Stimulated activated CD4-positive, alpha-beta T cell treated with anti-CD3 and anti-CD28 coated beads, TNF-alpha, amount 100 ng/mL, for 4 hours (primary cell): ENCODE results near the gene EEIG2.
A peak's percentile ranks its signal among the peaks of the same experiment; 100 is the strongest.
"Not testable (repeated sequence)": the region's sequence is repeated elsewhere in the genome, so short reads cannot be mapped to it uniquely, and the experiment has no call there.

Source experiments
- DNase-seq, 3 experiments: peaks; one replicate each; pipeline ENCODE4 v3.0.0-alpha.2; 2020; ENCODE audit warnings: low read depth in 3 of 3

EEIG2 gene

DNA sequence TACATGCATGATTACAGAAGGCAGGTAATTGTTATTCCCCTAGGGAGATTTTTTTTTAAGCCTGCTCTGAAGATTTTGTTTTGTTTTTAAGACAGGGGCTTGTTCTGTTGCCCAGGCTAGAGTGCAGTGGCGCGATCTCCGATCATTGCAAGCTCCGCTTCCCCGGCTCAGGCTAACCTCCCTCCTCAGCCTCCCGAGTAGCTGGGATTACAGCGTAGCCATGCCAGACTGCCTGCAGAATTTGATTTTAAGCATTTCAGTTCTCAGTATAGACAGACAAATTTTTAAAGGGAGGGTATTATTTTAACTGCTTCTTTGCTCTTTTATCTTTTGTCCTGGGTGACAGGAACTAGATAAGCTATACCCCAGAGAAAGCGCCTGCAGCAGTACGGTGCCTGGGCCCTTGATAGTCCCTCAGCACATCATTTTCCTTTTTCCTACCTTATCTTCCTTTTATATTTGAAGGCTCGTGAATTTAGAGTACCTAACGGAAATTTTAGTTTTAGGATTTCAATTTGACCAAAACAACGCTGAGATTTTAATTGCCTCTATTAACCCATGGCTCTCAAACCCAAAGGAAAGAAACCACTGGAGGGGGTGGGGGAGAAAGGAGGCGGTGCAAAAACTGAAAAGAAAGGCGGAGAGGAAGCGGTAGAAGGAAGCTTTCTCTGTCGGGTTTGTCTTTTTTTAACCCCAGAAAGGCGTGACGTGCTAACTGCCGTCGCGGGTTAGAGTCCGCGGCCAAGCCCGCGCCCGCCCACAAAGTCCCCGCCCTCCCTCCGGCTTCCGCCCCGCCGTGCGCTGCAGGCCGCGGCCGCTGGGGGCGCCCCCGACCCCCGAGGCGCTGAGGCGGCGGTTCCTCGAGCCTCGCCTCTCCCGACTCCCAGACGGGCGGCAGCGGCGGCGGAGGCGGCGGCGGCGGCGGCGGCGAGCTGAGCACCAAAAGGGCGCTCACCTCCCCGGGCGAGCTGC is at the start of gene EEIG2:
TSS of gene EEIG2 (plus strand) at position 886 of the 972 bp plus-strand sequence. CDS start 329 bp downstream, outside the sequence.
- peak; percentile 75 to 90 (median 83) for DNase-seq

DNA sequence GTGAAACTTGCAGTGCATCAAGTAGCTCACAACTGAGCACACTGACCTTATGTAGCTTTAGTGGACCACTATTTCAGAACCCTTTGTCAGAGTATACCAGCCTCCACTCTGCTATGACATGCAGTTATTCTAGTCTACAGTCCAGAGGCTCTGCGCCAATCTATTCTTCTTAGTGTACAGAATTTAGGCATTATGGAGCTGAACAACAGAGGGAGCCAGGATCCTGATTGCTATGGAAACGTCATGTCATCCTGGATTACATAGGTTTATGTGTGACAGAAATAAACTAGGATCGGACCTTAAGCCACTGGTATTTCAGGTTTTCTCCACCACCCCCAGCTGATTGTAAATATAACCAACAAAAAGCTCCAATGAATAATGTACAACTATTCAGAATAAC is 48.1 kb upstream of the EEIG2 start:
- DNase-seq, result no peak

DNA sequence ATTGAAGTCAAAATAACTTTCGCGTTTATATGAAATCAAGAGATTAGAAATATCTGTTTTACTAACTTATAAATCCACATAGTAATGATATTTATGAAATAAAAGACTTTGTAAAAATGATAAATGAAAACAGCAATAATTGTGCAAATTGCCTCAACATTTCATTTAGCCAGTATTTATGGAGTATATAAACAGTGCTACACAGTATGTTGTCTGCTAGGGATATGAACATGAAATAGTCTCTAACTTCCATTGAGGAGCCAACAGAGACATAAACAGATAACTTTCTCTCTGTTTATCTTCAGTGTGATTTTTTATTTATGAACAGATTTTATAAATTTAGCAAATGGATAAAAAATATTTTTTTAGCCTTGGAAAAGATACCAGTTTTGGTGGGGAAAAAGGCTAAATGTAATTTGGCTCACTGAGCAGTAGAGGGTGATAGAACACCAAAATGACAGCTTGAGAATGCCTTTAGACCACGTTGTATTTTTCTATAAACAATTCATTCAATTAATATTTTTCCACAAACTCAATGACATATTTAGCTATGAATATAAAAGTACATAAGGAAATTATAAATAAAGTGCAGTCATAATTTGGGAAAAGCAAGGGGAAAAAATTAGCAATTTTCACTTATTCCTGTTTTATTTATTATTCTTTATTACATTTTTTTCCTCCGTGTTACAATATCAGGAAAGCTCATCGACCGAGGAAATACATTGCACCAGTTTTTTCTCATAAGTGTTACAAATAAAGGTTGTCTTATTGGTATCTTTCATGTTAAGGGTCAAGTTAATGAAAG is 47.5 kb upstream of the EEIG2 start:
- DNase-seq, result no peak

DNA sequence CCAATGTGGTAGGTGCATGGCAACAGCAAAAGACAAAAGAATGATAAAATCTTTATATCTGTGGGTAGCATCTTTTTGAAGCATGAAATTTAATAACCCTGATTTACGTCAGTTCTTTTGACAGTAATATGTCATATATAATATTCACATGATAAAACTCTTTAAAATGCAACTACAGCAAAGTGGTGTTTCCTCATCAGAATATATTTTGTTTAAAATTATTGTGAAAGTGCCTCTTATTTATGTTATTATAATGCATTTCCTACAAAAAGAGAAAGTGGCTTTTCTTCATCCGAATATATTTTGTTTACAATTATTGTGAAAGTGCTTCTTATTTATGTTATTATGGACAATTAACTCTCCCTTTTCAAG is 46.9 kb upstream of the EEIG2 start:
- DNase-seq, result no peak

DNA sequence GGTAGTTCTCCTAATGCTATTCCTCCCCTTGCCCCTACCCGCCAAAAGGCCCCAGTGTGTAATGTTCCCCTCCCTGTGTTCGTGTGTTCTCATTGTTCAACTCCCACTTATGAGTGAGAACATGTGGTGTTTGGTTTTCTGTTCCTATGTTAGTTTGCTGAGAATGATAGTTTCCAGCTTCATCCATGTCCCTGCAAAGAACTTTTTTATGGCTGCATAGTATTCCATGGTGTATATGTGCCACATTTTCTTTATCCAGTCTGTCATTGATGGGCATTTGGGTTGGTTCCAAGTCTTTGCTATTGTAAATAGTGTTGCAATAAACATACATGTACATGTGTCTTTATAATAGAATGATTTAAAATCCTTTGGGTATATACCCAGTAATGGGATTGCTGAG is 46.0 kb upstream of the EEIG2 start:
- DNase-seq, result not testable (repeated sequence)

DNA sequence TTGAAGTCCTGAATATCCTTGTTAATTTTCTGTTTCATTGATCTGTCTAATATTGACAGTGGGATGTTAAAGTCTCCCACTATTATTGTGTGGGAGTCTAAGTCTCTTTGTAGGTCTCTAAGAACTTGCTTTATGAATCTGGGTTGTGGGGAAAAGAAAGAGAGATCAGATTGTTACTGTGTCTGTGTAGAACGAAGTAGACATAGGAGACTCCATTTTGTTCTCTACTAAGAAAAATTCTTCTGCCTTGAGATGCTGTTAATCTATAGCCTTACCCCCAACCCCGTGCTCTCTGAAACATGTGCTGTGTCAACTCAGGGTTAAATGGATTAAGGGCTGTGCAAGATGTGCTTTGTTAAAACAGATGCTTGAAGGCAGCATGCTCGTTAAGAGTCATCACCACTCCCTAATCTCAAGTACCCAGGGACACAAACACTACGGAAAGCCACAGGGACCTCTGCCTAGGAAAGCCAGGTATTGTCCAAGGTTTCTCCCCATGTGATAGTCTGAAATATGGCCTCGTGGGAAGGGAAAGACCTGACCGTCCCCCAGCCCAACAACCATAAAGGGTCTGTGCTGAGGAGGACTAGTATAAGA is 42.5 kb upstream of the EEIG2 start:
- DNase-seq, result not testable (repeated sequence)

DNA sequence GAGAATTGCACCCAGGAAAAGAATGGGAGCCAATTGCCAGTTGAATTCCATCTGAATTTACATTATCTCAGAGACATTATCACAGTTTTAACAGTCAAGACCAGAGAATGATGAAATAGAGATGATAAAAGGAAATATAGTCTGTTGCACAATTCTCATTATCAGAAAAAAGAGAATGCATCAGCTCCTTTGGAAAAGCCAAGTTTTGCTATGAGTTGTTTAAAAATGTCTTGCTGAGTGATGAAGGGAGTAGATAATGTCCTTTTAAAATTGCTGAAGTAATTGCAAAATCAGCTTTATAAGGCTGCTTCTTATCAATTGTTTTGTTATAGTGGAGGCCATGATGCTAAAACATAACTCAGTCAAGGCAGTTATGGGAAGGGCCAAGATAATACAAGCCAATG is 37.9 kb upstream of the EEIG2 start:
- DNase-seq, result no peak

DNA sequence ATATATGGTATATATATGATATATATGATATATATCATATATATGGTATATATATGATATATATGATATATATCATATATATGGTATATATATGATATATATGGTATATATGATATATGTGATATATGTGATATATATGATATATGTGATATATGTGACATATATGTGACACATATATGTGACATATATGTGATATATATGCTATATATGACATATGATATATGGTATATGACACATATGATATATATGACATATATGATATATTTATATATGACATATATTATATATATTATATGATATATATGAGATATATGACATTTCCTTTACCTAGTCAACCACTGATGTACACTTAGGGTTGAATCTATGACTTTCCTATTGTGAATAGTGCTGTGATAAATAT is 36.1 kb upstream of the EEIG2 start:
- no peak for DNase-seq

DNA sequence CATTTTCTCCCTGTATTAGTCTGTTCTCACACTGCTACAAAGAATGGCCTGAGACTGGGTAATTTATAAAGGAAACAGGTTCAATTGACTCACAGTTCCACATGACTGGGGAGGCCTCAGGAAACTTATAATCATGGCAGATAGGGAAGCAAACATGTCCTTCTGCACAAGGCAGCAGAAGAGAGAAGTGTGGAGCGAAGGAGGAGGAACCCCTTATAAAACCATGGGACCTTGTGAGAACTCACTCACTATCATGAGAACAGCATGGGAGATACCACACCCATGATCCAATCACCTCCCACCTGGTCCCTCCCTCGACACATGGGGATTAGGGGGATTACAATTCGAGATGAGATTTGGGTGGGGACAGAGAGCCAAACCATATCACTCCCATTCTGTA is 35.2 kb upstream of the EEIG2 start:
- DNase-seq, result no peak

DNA sequence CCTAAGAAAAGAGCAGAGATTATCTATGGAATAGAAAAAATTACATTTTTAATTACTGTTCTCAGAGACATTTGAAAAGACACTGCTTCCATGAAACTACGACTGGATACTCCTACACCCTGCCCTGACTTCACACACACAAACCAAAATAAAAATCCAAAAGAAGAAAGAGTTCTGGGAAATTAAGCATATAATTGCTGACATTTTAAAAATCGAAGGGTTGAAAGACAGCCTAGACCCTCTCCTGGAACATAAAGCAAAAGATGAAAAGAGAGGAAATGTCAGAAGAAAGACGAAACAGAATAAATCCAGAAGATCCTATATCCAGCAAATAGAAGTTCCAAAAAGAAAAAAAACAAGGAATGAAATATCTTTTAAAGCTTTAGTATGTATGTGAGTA is 32.8 kb upstream of the EEIG2 start:
- no peak for DNase-seq

DNA sequence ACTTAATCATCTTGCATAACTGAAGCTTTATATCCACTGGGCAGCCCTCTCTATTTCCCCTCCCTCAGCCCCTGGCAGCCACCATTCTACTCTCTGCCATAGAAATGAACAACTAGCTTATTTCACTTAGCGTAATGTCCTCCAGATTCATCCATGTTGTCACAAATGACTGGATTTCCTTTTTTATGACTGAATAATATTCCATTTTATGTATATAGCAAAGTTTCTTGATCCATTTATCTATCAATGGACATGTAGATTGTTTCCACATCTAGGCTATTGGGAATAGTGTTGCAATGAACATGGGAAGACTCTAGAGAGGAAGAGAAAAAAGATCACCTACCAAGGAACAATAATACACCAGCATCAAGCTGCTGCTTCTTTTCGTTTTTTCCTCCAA is 32.1 kb upstream of the EEIG2 start:
- DNase-seq, result no peak

DNA sequence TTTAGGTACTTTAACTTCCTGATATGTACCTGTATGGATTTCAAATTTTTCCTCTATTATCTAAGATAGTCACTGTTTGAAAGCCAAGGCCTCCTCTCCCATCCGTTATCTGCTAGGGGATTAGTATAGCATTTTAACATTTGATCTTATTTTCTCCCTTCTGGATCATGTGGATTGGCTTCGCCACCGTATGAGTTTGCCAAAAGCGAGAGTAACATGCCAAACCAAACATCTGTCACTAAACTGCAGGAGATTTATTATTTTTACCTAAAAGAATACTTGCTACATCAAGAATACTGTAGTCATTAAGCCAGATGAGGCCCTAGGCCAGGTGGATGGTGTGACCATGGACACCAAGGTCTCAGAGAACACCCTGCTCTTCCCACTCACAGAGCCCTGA is 28.5 kb upstream of the EEIG2 start:
- no peak for DNase-seq

DNA sequence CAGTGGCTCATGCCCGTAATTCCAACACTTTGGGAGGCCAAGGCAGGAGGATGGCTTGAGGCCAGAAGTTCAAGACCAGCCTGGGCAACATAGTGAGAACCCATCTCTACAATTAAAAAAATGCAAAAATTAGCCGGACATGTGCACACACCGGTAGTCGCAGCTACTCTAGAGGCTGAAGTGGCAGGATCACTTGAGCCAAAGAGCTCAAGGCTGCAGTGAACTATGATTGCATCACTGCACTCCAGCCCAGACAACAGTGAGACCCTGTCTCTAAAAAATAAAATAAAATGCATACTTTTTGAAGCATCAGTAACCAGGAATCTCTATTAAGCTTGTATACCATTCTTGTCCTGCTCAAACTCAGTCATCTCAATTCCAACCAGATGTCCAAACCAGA is 27.2 kb upstream of the EEIG2 start:
- no peak for DNase-seq

DNA sequence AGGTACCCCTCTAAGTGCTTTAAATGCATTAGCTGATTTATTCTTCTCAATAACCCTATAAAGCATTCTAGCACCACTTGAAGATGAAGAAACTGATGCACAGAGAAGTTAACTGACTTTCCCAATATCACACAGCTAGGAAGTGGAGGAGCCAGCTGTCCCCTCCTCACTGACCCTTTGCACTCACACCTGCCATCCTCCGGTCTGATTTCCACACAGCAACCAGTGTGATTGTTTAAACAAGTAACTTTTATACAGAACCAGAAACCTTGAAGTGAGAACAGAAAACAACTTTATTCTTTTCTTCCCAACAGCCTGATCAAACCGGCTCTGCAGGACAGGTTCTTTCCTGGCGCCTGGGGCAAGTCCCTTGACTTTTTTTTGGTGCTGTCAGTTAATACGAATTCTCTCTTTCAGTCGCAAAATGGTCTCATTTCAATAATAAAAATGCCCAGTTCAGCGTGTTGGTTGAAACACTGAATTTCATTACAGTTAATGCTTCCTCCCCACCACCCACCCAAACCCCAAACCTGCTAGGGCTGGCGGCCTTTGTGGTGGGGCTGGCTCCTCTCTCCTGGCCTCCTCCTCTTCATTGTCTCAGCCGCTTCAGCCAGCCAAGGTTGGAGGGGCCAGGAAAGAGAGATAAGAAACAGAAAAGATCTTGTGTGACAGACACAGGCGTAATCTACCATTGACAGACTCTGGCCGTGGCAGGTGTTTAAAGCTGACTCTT is 26.4 kb upstream of the EEIG2 start:
- DNase-seq, result no peak

DNA sequence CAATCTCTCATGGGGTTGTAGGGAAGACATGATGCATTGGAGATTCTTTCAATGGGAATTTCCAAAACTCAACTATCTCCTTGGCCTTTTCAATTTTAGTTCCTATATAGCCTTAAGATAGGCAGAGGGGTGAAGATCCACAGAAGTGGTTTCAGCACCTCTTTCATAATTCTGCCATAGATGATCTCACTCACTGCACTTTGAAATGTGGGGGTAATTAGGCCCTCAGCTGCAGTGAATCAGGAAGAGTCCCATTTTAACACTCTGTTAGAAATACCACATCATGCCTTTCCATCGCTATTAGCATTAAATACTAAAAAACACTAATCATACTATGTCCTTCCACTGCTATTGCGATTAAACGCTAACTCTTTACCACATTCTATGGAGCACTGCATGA is 25.1 kb upstream of the EEIG2 start:
- DNase-seq, result no peak

DNA sequence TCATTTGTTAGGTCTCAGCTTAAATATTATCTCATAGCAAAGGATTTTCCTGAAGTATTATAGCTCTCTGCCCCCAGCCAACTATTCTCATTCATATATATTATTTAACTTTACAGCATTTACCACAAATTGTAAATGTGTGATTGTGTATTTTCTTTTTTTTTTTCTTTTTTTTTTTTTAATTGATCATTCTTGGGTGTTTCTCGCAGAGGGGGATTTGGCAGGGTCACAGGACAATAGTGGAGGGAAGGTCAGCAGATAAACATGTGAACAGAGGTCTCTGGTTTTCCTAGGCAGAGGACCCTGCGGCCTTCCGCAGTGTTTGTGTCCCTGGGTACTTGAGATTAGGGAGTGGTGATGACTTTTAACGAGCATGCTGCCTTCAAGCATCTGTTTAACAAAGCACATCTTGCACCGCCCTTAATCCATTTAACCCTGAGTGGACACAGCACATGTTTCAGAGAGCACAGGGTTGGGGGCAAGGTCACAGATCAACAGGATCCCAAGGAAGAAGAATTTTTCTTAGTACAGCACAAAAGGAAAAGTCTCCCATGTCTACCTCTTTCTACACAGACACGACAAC is 24.5 kb upstream of the EEIG2 start:
- not testable (repeated sequence) for DNase-seq

DNA sequence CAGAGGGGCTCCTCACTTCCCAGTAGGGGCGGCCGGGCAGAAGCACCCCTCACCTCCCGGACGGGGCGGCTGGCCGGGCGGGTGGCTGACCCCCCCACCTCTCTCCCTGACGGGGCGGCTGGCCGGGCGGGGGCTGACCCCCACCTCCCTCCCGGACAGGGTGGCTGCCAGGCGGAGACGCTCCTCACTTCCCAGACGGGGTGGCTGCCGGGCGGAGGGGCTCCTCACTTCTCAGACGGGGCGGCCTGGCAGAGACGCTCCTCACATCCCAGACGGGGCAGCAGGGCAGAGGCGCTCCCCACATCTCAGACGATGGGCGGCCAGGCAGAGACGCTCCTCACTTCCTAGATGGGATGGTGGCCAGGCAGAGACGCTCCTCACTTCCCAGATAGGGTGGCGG is 23.9 kb upstream of the EEIG2 start:
- not testable (repeated sequence) for DNase-seq

DNA sequence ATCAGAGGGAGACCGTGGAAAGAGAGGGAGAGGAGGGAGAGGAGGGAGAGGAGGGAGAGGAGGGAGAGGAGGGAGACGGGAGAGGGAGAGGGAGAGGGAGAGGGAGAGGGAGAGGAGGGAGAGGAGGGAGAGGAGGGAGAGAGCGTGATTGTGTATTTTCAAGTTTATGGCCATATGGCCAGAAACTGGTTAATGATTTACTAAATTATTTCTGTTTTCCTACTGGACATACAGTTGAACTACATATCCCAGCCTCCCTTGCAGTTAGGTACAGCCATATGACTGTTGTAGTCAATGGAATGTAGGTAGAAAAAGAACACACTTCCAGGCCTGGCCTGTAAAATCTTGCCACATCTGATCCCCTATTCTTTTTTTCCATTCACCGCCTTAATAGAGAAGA is 23.1 kb upstream of the EEIG2 start:
- not testable (repeated sequence) for DNase-seq

DNA sequence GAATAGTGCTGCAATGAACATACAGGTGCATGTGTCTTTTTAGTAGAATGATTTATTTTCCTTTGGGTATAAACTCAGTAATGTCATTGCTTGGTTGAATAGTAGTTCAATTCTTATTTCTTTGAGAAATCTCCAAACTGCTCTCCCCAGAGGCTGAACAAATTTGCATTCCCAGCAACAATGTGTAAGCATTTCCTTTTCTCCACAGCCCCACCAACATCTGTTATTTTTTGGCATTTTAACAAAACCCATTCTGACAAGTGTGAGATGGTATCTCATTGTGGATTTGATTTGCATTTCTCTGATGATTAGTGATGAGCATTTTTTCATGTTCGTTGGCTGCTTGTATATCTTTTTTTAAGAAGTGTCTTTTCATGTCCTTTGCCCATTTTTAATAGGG is 21.9 kb upstream of the EEIG2 start:
- DNase-seq, result no peak

DNA sequence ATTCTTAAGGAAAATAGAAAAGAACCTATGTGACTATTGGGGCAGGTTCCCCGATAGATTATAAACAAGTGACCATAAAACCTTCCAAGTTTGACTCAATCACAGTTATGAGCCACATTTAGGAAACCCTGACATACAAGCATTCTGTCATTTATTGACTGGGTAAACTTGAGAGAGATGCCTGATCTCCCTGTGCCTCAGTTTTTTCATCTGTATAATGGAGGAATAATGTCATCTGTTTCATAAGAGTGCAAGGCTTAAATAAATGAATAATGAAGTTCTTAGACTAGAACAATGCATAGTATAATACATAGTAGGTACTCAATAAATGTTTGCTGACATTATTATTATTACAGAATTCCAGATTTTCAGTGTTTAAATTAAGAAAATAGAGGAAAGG is 18.9 kb upstream of the EEIG2 start:
- no peak for DNase-seq

DNA sequence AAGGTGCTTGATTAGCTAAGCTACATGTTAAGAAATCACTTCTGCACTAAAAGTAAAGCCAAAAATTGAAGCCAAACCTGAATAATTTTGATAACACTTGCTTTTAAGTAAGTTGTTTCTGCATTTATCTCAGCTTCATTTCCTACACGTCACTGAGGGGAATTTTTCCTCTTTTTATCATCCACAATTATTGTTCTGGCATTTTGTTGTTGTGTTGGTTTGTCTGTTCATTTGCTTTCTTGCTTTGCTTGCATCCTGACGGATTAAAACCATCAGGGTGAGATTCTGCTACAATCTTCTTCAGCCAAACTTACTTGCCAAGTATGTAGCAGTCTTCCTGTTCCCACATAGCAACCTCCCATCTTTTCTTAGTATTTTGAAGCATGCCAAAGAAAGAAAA is 18.0 kb upstream of the EEIG2 start:
- DNase-seq, result no peak
